ENCODE data around the gene ISG20.

Gene ISG20

GRCh38 chr15:88638626-88639372 is at the start of gene ISG20:
Gene ISG20 (plus strand): TSS chr15:88639016. CDS start chr15:88639367, 351 bp downstream.
- DNase-seq (ENCODE audit: low read depth), result peak; percentile 98

- no peak for DNase-seq (ENCODE audit: low read depth)
These were observed 48.1 kb upstream of the ISG20 start for GRCh38 chr15:88590759-88591158.

- no peak for DNase-seq (ENCODE audit: low read depth)
These were observed 47.4 kb upstream of the ISG20 start for GRCh38 chr15:88591384-88591783.

- DNase-seq (ENCODE audit: low read depth), result no peak
These were observed 34.9 kb upstream of the ISG20 start for GRCh38 chr15:88603885-88604284.

GRCh38 chr15:88604381-88605188 is 34.2 kb upstream of the ISG20 start:
- no peak for DNase-seq (ENCODE audit: low read depth)

GRCh38 chr15:88605189-88606069 is 33.4 kb upstream of the ISG20 start:
- no peak for DNase-seq (ENCODE audit: low read depth)

- DNase-seq (ENCODE audit: low read depth), result no peak
These were observed 32.6 kb upstream of the ISG20 start for GRCh38 chr15:88606070-88606794.

GRCh38 chr15:88607951-88608350 is 30.9 kb upstream of the ISG20 start:
- DNase-seq (ENCODE audit: low read depth), result no peak

- no peak for DNase-seq (ENCODE audit: low read depth)
These were observed 30.1 kb upstream of the ISG20 start for GRCh38 chr15:88608607-88609181.

GRCh38 chr15:88609344-88610090 is 29.3 kb upstream of the ISG20 start:
- DNase-seq (ENCODE audit: low read depth), result no peak

GRCh38 chr15:88610701-88611231 is 28.1 kb upstream of the ISG20 start:
- no peak for DNase-seq (ENCODE audit: low read depth)

- DNase-seq (ENCODE audit: low read depth), result no peak
These were observed 26.5 kb upstream of the ISG20 start for GRCh38 chr15:88612186-88612796.

GRCh38 chr15:88613074-88613944 is 25.5 kb upstream of the ISG20 start:
- DNase-seq (ENCODE audit: low read depth), result no peak

- no peak for DNase-seq (ENCODE audit: low read depth)
These were observed 23.3 kb upstream of the ISG20 start for GRCh38 chr15:88615303-88616107.

GRCh38 chr15:88616240-88616639 is 22.6 kb upstream of the ISG20 start:
- no peak for DNase-seq (ENCODE audit: low read depth)

- no peak for DNase-seq (ENCODE audit: low read depth)
These were observed 21.6 kb upstream of the ISG20 start for GRCh38 chr15:88617031-88617722.

- DNase-seq (ENCODE audit: low read depth), result no peak
These were observed 21.0 kb upstream of the ISG20 start for GRCh38 chr15:88617790-88618189.
